GM21619 (cell line): Measurements from ENCODE around the gene SLC8B1.
"Not testable (repeated sequence)": the region's sequence is repeated elsewhere in the genome, so short reads cannot be mapped to it uniquely, and the experiment has no call there.

Source experiments
- ATAC-seq: cut with Tn5 transposase; IDR thresholded peaks from one replicate; pipeline ENCODE4 v1.9.1; 2021; ENCODE audit not compliant: unreplicated experiment

The SLC8B1 gene

DNA sequence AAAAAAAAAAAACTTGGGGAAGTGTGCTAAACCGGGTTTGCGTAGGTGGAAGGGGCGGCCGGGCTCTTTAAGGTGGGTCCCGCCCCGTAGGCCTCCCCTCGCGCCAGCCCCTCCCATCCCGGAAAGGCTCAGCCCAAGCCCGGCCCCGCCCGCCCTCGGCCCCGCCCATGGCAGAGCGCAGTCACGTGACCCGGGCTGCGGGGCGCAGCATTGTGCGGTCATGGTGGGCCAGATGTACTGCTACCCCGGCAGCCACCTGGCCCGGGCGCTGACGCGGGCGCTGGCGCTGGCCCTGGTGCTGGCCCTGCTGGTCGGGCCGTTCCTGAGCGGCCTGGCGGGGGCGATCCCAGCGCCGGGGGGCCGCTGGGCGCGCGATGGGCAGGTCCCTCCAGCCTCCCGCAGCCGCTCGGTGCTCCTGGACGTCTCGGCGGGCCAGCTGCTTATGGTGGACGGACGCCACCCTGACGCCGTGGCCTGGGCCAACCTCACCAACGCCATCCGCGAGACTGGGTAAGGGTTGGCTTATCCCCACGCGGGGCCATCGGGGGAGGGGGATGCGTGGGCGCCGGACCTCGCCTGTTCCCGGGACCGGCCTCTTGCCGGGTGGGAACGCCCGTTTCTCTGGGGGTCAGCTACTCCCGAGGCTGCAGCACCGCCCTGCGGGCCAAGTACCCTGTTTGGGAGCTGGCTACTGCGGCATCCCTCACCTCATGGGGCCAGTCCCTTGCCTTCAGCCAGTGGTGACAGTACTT, 23.6 kb upstream of the SLC8B1 start, which contains the start of gene PLBD2:
PLBD2 (plus strand) TSS at position 207 of the 752 bp plus-strand sequence; CDS start at position 221, 14 bp downstream.
- ATAC-seq, result peak; percentile 89

DNA sequence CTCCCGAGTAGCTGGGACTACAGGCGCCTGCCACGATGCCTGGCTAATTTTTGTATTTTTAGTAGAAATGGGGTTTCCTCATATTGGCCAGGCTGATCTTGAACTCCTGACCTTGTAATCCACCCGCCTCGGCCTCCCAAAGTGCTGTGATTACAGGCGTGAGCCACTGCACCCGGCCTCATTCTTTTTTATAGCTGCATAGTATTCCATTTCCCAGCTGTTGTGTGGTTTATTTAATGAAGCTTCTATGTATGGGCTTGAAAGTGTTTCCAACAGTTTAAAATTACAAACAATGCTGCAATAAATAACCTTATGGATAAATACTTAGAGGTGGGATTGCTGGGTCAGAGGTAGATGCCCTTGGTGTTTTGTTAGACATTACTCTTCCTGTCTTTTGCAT, 19.3 kb upstream of the SLC8B1 start:
- not testable (repeated sequence) for ATAC-seq

DNA sequence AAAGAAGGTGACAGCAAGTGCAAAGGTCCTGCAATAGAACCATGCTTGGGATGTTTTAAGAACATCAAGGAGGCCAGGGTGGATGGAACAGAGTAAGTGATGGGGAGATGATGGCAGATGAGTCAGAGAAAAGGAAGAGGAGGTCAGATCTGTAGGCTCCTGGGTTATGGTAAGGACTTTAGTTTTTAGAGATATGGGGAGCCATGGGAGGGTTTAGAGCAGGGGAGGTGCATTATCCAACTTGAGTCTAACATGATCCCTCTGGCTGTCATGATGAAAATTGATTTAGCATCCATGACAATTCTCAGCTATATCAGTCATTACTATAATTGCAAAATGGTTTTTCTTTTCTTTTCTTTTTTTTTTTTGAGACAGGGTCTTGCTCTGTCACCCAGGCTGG, 16.2 kb upstream of the SLC8B1 start:
- ATAC-seq, result no peak

DNA sequence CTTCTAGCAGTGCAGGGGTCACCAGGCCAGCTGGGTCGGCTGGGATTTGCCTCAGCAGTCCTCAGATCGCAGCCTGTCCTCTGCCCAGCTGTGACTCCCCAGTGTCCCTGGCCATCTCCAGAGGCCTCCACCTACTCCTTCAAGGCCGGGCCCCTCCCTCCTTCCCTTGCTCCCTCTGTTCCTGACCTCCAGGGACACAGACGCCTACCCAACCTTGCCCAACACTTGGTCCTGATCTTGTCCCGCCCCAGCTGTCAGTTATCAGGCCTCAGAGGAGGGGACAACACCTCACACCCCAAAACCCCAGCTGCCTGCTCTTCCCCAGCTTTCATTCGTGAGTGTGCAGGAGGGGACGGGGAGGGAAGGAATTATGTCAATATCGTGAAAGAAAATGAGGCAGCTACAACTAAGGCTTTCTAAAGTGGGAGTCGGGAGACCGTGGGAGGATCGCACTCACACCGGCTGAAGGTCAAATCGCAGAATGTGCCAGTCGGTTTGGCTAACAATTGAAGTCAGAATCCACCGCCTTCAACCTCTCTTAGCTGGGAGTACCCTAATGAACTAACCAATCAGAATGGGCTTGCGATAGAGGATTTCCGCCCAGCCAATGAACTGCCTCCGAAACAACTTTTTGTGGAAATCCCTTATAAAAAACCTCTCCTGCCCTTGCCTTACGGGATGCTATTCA, 14.1 kb upstream of the SLC8B1 start:
- no peak for ATAC-seq

DNA sequence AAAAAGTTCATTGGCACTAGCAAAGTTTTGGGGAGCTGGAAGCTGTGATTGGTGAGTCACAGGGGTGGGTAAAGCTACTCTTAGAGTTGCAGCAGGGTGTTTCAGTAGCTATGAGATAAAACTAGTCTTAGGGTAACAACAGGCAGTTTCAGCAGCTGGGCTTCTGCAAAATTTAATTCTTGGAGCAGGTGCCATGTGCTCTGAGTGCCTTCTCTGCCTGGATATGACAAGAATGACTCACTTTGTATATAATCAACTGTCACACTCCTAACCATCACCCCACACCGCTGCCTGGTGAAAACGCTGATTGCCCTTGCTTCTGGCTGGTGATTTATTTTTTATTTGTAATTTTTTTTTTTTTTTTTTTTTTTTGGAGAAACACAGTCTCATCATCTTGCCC, 13.0 kb upstream of the SLC8B1 start:
- no peak for ATAC-seq

DNA sequence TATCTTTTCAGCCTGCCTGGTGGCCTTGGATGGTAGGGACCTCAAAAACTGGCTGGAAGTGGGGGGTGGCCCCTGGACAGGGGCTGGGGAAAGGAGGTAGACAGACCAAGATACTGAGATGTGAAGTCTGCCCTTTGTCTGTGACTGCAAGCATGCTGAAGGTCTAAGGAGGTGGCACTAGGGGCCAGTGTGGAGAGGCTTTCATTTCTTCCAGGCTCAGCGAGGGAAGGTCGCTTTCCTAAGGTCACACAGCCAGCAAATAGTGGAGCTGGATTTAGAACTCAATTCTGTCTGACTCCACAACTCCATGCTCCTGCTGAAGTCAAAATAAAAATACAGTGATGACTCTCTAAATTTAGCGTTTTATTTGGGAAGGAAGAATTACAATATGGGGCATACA, 12.2 kb upstream of the SLC8B1 start:
- no peak for ATAC-seq

DNA sequence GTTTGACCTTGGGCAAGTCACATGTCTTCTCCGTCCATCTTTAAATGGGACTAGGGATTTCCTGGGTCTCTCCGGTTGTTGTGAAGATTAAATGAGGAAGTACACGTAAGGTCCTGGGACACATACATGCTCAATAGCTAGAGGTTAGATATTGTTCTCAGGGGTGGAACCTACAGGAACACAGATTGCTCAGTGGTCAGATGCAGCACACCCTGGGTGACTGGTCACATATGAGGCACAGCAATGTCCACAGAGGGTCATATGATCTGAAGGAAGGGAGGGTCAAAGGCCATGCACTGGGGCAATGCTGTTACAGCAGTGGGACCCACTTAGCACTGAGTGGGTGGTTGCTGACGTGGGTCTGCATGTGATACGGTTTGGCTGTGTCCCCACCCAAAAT, 11.4 kb upstream of the SLC8B1 start:
- ATAC-seq, result no peak

DNA sequence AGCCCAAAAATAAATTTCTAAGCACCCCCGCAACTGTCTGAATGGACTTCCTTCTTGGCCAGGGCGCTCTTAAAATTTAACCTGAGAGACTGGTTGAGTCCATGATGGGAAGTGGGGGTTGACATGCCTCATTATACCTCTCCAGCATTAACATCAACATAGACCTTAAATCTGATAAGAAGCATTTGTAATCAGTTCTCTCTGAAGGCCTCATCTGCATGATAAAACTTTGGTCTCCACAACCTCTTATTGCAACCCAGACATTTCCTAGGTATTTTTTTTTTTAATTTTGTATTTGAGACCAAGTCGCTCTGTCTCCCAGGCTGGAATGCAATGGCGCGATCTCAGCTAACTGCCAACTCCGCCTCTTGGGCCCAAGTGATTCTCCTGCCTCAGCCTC, 10.4 kb upstream of the SLC8B1 start:
- no peak for ATAC-seq

DNA sequence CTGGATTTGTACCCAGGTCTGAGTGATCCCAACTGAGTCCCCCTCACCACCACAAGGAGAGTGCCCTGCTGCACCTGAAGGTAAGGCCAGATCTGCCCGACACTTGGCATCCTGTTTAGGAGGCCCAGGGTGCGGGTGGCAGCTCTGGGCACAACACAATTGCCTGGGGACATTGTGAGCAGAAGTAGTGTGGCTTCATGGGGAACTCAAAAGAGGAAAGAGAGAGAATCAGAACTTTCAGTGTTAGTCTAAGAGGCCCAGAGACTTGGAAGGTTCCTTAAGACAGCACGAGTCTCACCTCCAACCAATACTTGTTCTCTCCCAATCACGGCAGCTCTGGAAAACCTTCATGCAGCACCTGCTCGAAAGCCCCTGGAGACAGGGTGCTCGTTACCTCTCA, 6.6 kb upstream of the SLC8B1 start:
- ATAC-seq, result no peak

DNA sequence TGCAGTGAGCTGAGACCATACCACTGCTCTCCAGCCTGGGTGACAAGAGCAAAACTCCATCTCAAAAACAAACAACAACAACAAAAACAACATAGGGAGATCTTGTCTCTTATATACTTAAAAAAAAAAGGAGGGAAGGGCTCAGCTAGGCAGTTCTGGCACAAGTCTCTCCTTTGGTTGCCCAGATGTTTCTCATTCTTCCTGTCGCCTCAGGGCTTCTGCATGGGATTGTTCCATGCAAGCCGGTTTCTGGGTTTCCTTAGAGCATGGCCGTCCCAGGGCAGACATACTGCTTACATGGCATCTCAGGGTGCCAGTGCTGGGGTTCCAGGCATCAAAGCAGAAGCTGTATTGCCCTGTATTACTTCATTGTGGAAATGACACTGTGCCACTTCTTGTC, 5.2 kb upstream of the SLC8B1 start:
- no peak for ATAC-seq

DNA sequence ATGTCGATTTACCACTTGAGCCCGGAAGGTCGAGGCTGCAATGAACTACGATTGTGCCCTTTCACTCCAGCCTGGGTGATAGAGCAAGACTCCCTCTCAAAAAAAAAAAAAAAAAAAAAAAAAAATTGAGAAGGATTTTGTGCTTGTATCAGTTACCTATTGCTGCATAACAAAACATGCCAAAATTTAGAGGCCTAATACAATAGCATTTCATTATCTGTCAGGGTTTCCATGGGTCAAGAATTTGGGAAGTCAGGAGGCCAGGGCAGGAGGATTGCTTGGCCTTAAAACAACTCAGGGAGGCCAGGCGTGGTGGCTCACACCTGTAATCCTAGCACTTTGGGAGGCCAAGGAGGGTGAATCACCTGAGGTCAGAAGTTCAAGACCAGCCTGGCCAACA, 4.6 kb upstream of the SLC8B1 start:
- no peak for ATAC-seq

DNA sequence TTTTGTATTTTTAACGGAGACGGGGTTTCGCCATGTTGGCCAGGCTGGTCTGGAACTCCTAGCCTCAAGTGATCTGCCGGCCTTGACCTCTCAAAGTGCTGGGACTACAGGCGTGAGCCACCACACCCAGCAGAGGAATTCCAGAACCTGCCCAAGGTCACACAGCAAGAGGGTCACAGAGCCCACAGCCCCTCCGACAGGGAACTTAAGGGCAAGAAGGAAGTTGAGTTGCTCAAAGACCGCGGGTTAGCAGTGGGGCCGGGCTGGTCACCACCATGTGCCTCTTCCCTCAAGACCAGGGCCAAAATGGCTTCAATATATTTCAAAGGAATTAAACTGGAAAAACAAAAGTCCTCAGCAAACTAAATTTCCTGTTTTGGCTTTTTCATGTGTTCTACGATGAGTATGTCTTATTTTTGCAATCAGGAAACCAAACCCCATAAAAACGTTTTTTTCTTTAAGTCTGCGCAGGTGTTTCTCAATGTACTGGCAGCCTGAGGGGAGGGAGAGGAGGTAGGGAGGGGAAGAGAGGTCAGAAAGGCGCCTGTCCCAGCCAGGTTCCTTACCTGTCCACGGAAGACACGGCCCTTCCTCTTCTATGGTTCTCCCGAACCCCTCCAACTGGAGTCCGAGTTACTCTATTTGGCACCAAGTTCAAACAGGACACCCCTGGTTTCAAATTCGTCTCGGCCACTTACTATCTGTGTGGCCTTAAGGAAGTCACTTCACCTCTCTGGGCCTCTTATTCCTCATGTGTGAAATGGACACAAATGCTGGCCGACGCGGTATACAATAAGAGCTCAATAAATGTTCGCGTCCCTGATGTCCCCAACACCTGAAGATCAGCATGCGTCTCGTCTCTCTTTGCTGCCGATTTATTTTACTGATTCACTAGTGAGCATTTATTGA, 778 bp downstream of the SLC8B1 start:
- peak; percentile 18 for ATAC-seq

DNA sequence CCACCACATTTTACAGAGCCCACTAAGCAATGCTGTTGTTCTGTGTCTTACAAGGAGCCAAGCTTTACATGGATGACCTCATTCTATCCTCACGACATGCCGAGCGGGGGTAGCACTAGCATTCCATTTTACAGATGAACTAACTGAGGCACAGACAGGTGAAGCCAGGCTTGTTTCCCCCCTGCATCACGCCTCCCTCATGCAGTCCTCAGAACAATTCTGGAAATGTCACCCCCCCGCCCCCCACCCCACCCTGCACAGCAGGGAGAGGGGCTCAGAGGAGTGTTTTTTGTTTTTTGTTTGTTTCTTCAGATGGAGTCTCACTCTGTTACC, 1.5 kb downstream of the SLC8B1 start:
- no peak for ATAC-seq

DNA sequence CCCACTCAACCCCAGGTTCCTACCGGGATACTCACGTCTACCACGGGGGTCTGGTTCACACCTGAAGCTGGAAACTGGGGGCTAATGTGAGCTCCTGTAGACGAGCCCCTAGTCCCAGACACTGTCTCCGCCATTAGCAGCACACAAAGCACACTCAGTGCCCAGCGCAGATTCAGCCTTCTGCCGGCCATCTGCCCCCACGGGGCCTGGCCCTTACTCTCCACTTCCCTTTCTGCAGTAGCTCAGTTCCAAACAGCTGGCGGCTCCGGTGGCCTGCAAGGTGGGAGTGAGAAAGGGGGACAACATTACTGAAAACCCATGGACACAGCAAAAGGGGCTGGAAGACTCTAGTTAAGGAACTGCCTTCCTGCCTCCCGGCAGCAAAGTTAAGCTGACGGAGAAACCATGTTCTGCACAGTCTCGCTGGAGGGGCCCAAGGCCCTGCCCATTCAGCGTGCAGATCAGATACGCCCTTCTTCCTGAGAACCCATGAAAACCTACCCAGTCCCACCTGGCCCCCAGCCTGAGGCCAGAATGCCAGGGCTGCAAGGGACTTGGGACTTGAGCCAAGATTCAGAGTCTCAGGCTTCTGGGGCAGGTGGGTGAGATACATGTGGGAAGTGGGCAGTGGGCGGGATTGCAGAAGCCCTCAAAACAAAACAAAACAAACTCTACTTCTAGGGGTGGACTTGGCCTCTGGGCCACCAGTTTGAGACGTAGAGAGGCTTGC, 2.1 kb downstream of the SLC8B1 start:
- no peak for ATAC-seq

DNA sequence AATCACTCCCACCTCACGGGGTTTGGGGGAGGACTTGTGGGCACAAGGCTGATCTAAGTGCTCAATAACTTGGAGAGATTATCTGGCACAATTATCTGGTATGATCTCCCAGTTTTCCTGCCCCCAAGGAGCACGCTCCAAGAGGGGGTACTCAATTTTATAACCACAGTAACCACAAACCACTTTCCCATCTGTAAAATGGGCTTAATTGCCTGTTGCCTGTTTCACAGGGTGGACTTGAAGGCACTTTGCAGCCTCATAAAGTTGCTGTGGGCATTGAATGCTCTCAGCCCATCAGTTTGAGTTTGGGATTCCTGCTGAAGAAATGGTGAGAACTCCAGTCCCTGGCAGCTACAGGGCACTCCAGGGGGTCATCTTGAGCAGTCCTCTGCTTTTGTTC, 4.4 kb downstream of the SLC8B1 start:
- ATAC-seq, result no peak

DNA sequence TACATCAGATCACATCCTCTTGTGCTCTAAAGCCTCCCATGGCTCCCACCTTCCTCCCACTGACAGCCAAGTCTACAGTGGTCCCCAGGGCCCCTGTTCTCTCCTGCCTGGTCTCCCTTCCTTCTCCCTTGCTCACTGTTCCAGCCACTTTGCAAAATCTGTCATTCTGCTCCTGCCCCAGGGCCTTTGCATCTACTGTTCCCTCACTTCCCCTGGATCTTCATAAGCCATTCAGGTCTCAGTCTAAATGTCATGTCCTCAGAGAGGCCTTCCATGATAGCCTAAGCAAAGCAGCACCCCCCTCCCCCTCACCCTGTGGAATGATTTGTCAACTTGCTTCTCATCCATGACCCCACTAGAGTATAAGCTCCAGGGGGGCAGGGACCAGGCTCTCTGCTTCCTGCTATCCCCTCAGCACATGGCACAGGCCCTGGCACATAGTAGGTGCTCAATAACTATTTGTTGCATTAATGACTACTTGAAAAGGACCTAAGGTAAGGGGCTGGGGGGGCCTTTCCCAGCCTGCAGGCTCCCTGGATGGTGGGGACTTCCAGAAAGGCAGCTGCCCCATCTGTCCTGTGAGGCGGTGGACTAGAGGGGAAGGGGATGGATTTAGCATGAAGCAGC, 5.0 kb downstream of the SLC8B1 start:
- ATAC-seq, result no peak

DNA sequence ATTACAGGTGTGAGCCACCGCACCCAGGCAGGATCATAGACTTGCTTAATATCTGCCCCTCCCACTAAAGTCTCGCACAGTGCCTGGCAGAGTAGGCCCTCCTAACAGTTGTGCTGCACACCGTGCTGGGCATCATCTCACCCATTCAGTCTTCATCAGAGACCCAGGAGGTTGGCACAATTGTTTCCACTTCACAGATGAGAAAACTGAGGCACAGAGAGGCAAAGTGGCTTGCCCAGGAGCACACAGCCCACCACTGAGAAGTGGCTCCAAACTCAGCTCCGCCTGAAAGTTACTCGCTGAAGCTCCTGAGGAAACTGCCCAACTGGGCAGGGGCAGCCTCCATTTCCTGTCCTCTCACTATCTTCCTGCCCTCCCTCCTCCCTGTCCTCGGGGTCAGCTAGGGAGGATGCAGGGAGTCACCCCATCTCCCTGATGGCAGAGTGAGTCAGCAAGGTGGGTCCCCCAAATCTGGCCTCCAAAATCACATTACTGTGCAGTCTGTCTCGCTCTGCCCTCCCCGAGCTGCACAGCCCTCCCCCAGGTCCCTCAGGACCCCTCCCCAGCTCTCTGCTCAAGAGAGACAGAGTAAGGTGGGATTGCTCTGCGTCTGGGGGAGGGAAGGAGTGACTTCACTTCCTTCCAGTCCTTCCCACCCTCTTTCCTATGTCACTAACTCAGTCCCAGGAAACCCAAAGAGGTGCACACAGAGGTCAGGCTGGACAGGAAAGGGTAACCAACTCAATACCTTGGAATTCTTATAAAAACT, 5.7 kb downstream of the SLC8B1 start:
- ATAC-seq, result no peak

DNA sequence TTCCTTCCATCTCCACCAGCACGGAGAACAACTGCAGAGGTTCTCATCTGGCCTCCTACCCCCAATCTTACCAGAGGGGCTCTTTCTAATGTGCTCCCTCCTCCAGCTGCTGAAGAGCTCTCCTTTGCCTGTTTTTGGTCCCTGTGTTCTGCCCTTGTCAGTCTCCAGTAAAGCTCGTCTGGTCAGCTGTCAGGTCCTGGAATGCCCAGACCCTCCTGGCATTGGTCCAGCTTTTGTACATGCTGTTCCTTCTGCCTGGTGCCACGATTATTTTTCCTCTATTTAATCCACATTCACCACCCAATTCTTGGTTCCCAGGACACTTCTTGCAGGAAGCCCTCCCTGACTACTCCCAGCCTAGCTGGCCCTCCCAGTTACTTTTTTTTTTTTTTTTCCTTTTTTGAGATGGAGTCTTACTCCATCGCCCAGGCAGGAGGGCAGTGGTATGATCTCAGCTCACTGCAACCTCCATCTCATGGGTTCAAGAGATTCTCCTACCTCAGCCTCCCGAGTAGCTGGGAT, 6.5 kb downstream of the SLC8B1 start:
- ATAC-seq, result no peak

DNA sequence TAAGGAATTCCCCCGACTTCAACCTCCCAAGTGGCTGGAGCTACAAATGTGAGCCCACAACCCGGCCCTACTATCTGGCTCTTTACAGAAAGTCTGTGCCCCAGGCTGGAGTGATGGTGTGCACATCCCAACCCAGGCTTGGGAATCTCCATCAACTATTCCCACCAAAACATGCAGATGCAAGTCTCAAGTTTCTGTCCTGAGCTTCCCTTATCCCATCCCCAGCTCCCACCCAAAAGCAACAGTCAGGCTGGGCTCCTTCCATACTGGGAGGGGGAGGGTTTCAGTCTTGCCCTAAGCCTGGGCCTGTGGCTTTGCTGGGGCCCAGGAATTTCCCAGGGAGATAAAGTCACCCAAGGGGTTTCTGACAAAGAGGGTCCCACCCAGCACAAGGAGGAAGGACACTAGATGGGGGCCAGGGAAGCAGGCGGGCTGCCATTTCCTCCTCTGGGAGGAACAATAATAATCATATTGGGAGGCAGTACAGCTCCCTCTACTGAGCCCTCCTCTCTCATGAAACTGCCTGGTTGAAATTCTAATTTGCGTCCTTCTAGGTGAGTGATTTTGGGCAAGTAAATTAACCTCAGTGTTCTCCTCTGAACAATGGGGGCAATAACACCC, 8.0 kb downstream of the SLC8B1 start:
- ATAC-seq, result no peak
